ENCODE data around the gene TRIM3.
"Not testable (repeated sequence)": the region's sequence is repeated elsewhere in the genome, so short reads cannot be mapped to it uniquely, and the experiment has no call there.

The TRIM3 gene

DNA sequence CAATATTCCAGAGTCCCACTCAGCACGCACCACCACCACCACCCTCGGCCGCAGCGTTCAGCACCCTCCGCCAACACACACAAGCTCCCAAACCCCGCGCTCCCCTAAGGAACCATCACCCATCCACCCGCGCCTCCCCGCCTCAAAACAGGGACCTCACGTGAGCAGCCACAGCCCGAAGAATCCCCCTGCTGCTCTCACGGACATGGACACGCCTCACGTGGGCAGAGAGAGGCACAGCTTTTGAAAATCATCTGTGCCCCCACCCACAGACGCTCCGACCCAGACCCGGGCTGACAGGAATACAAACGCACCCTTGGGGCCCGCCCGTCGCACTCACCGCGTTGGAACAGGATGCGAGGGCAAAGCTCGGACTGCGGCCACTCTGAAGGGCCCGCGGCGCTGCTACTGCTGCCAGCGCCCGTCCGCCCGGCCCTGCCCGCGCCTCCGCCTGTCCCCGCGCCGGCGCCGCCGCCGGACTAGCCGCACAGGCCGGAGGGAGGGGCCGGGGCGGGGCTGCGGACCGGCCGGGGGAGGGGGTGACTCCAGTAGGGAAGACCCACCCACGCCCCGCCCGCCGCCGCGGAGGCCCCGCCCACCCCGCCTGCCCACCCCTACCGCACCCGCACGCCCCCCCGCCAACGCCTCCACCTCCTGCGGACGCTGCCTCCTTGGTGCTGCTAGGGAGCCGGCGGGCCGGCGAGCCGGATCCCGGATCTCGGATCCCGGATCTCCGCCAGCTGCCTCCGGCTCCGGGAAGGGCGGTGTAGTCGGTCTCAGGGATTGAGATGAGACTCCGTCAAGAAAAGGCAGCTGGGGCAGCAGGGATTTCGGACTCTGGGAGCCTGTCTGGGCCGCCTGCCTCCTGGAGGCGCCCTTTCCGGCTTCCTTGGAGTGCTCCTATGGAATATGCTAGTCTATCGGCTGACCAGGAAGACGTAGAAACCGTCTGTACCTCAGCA lies at the start of gene TRIM3:
TRIM3 (minus strand) TSS at position 491 of the 962 bp plus-strand sequence. CDS start 8,246 bp downstream, outside the sequence.
- peak; percentile 97 for DNase-seq (ENCODE audit: low read depth)
- Histone ChIP-seq H3K4me3 (ENCODE audit: low read length) (peak within 1 kb of the TSS; percentile 89), H3K36me3 (ENCODE audit: control insufficient read depth, insufficient read depth, low read length, severe bottlenecking) (peaks cover 25% of the 10 kb centered on the region), H3K9me3 (ENCODE audit: control insufficient read depth, low read length) (no peaks in the 10 kb centered on the region), H3K4me1 (ENCODE audit: control insufficient read depth, insufficient read depth, low read length) (peaks cover 14% of the 10 kb centered on the region), H3K9ac (ENCODE audit: low read length) (peak within 1 kb of the TSS; percentile 93), H3K27me3 (replicated peaks; ENCODE audit: control insufficient read depth, insufficient read depth, low read length) (no peaks in the 10 kb centered on the region)

DNA sequence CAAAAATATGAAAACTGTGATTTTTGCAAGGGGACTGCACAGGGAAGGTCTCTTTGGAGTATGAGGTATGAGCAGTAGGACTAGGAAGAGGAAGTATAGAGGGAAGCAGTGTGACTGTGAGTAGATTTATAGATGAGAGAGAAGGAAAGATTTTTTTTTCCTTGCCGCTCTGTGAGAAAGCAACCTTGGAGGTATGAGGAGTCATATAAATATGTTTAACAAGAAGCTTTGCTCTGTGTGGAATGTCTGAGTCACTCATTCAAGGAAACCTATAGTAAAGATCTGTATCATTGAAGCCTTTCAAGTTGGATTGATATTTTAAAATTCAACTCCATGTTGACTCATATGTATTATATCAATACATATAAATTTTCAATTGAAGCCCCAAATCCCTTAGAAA lies 49.5 kb upstream of the TRIM3 start:
- Histone ChIP-seq H3K9me3 (ENCODE audit: control insufficient read depth, low read length) (no peaks in the 10 kb centered on the region), H3K27me3 (replicated peaks; ENCODE audit: control insufficient read depth, insufficient read depth, low read length) (no peaks in the 10 kb centered on the region), H3K4me3 (ENCODE audit: low read length) (no peak overlapping the region), H3K36me3 (ENCODE audit: control insufficient read depth, insufficient read depth, low read length, severe bottlenecking) (peaks cover 28% of the 10 kb centered on the region), H3K9ac (ENCODE audit: low read length) (no peak overlapping the region), H3K4me1 (ENCODE audit: control insufficient read depth, insufficient read depth, low read length) (no peaks in the 10 kb centered on the region)
- DNase-seq (ENCODE audit: low read depth): peak; percentile 51

DNA sequence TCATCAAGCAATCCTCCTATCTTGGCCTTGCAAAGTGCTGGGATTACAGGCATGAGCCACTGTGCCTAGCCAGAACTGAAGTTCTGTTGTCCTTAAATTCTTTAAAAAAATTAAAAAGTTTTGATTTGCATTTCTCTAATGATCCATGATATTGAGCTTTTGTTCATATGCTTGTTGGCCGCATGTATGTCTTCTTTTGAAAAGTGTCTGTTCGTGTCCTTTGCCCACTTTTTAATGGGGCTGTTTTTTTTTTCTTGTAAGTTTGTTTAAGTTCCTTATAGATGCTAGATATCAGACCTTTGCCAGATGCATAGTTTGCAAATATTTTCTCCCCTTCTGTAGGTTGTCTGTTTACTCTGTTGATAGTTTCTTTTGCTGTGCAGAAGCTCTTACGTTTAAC lies 48.2 kb upstream of the TRIM3 start:
- not testable (repeated sequence) for H3K9me3 ChIP-seq (ENCODE audit: control insufficient read depth, low read length); H3K4me1 ChIP-seq (ENCODE audit: control insufficient read depth, insufficient read depth, low read length); DNase-seq (ENCODE audit: low read depth); H3K4me3 ChIP-seq (ENCODE audit: low read length); H3K27me3 ChIP-seq (replicated peaks; ENCODE audit: control insufficient read depth, insufficient read depth, low read length); H3K9ac ChIP-seq (ENCODE audit: low read length)
- H3K36me3 ChIP-seq (ENCODE audit: control insufficient read depth, insufficient read depth, low read length, severe bottlenecking): peaks cover 35% of the 10 kb centered on the region

DNA sequence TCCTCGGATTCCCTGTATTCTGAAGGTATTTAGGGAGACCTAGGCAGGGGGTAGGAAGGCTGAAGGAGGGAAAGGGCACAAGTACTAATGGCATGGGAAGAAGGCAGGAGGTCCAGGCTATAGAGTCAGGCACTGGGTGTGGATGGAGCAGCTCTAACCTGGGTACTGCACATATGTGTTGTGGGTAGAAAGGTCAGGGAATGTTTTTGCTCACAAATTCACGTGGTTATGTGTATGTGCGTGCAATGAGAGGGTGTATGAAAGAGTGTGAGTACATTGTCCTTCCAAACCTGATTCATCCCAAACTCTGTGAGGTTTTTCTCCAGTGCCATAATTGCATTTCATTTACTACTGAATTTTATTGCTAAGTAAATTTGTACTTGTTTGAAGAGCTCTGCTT lies 46.5 kb upstream of the TRIM3 start:
- H3K4me3 ChIP-seq (ENCODE audit: low read length): no peak overlapping the region
- no peaks in the 10 kb centered on the region for H3K27me3 ChIP-seq (replicated peaks; ENCODE audit: control insufficient read depth, insufficient read depth, low read length)
- H3K4me1 ChIP-seq (ENCODE audit: control insufficient read depth, insufficient read depth, low read length): no peaks in the 10 kb centered on the region
- H3K36me3 ChIP-seq (ENCODE audit: control insufficient read depth, insufficient read depth, low read length, severe bottlenecking): peaks cover 42% of the 10 kb centered on the region
- no peak overlapping the region for H3K9ac ChIP-seq (ENCODE audit: low read length)
- no peaks in the 10 kb centered on the region for H3K9me3 ChIP-seq (ENCODE audit: control insufficient read depth, low read length)
- DNase-seq (ENCODE audit: low read depth): no peak

DNA sequence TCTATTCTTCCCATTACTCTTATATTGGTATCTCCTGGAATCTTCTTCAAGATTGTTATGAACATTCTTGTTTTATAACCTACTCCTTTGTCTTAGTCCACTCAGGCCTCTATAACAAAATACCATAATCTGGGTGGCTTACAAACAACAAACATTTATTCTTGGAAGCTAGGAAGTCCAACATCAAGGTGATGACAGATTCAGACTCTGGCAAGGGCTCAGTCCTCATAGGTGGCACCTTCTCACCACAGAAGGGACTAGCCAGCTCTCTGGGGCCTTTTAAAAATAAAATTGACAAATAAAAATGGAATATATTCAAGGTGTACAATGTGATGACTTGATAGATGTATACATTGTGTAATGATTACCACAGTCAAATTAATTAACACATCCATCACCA lies 43.1 kb upstream of the TRIM3 start:
- no peak overlapping the region for H3K9ac ChIP-seq (ENCODE audit: low read length)
- no peak overlapping the region for H3K4me3 ChIP-seq (ENCODE audit: low read length)
- no peaks in the 10 kb centered on the region for H3K27me3 ChIP-seq (replicated peaks; ENCODE audit: control insufficient read depth, insufficient read depth, low read length)
- H3K36me3 ChIP-seq (ENCODE audit: control insufficient read depth, insufficient read depth, low read length, severe bottlenecking): peaks cover 59% of the 10 kb centered on the region
- DNase-seq (ENCODE audit: low read depth): no peak
- H3K4me1 ChIP-seq (ENCODE audit: control insufficient read depth, insufficient read depth, low read length): no peaks in the 10 kb centered on the region
- no peaks in the 10 kb centered on the region for H3K9me3 ChIP-seq (ENCODE audit: control insufficient read depth, low read length)

DNA sequence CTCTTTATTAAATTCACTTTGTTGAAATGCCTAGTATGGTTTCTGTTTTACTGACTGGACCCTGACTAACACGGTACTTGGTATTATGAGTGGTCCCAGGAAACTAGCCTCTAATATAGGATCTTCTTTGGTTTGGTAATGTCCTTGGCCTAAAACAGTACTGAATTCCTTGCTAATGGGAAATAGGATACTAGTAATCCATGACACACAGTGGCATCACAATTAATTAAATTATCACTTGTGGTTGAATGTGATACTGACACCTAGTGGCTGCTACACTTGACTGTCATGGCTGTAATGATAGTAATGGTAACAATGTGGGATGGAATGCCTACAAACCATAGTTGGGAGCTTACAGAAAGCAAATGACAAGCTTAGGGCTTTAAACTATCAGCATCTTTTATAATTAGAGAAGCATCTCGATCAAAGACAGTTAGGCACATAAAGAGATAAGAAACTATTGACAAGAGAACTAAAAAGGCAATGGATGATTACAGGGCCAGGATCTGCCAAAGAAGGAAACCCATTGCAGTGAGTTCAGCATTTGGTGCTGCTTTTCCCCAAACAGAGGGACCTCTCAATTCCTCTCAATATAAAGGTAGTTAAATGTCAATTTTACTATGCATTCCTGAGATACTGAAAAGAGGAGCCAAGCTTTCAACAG lies 32.0 kb upstream of the TRIM3 start:
- H3K27me3 ChIP-seq (replicated peaks; ENCODE audit: control insufficient read depth, insufficient read depth, low read length): no peaks in the 10 kb centered on the region
- peaks cover 16% of the 10 kb centered on the region for H3K4me1 ChIP-seq (ENCODE audit: control insufficient read depth, insufficient read depth, low read length)
- peak overlapping the region; percentile 21 for H3K9ac ChIP-seq (ENCODE audit: low read length)
- DNase-seq (ENCODE audit: low read depth): peak; percentile 63
- H3K4me3 ChIP-seq (ENCODE audit: low read length): no peak overlapping the region
- no peaks in the 10 kb centered on the region for H3K9me3 ChIP-seq (ENCODE audit: control insufficient read depth, low read length)
- H3K36me3 ChIP-seq (ENCODE audit: control insufficient read depth, insufficient read depth, low read length, severe bottlenecking): peaks cover 18% of the 10 kb centered on the region

DNA sequence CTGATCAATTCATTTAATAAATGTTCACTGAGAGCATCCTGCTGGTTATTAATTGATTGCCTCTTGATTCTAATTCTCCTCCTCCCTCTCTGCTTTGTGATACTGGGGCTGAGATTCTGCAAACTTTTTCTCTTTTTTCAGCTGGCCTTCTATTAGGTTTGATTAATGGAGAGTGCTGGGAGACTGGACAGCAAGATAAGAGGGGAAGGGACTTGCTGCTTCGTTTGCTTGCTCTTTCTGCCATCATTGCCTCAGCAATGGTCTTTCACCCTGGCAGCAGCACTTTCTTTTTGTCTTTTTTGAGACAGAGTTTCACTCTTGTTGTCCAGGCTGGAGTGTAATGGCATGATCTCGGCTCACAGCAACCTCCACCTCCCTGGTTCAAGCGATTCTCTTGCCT lies 30.4 kb upstream of the TRIM3 start:
- Histone ChIP-seq H3K4me3 (ENCODE audit: low read length) (no peak overlapping the region), H3K27me3 (replicated peaks; ENCODE audit: control insufficient read depth, insufficient read depth, low read length) (no peaks in the 10 kb centered on the region), H3K9ac (ENCODE audit: low read length) (no peak overlapping the region), H3K36me3 (ENCODE audit: control insufficient read depth, insufficient read depth, low read length, severe bottlenecking) (peaks cover 18% of the 10 kb centered on the region), H3K9me3 (ENCODE audit: control insufficient read depth, low read length) (no peaks in the 10 kb centered on the region), H3K4me1 (ENCODE audit: control insufficient read depth, insufficient read depth, low read length) (peaks cover 22% of the 10 kb centered on the region)
- DNase-seq (ENCODE audit: low read depth): no peak

DNA sequence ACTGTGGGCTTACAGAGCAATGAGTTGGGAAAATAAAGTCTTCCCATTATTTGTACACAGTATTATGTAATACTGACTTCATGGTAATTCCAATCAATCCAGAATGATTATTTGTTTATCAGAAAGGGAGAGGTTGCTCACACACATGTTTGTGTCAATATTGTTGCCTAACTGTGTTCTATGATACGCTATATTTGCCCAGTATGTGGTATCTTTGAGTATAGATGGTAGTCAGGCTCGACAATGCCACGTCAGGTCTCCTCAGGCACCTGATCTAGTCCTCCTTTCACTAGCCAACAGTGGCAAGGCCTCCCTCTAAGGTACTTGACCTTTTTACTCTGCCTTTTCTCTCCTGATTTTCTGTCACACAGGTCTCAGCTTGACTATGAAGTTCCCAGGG lies 28.6 kb upstream of the TRIM3 start:
- Histone ChIP-seq H3K36me3 (ENCODE audit: control insufficient read depth, insufficient read depth, low read length, severe bottlenecking) (peaks cover 18% of the 10 kb centered on the region), H3K4me3 (ENCODE audit: low read length) (no peak overlapping the region), H3K9ac (ENCODE audit: low read length) (no peak overlapping the region)

DNA sequence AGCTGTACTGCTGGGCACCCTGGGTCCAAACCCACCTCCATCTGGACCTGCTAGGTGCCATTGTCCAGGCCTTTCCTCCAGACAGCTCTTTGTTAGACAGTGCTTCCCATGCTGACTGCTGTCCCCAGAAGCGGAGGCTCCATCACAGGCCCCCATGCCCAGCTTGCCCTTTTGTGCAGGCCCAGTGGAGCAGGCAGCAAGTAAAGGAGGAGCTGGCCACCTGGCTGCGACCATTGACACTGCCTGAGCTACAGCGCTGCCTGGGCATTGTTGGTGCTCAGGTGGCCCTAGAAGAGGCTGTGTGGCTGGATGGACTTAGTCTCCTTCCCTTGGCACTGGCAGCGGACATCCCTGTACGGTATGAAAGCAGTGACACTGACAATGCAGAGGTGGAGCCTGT lies 24.8 kb upstream of the TRIM3 start:
- no peak for DNase-seq (ENCODE audit: low read depth)
- Histone ChIP-seq H3K4me1 (ENCODE audit: control insufficient read depth, insufficient read depth, low read length) (peaks cover 29% of the 10 kb centered on the region), H3K27me3 (replicated peaks; ENCODE audit: control insufficient read depth, insufficient read depth, low read length) (no peaks in the 10 kb centered on the region), H3K36me3 (ENCODE audit: control insufficient read depth, insufficient read depth, low read length, severe bottlenecking) (peaks cover 17% of the 10 kb centered on the region), H3K9me3 (ENCODE audit: control insufficient read depth, low read length) (no peaks in the 10 kb centered on the region), H3K9ac (ENCODE audit: low read length) (no peak overlapping the region), H3K4me3 (ENCODE audit: low read length) (no peak overlapping the region)

More for the DNA sequence above, 28.6 kb upstream of the TRIM3 start:
- no peaks in the 10 kb centered on the region for H3K27me3 ChIP-seq (replicated peaks; ENCODE audit: control insufficient read depth, insufficient read depth, low read length)
- no peak for DNase-seq (ENCODE audit: low read depth)
- no peaks in the 10 kb centered on the region for H3K9me3 ChIP-seq (ENCODE audit: control insufficient read depth, low read length)
- H3K4me1 ChIP-seq (ENCODE audit: control insufficient read depth, insufficient read depth, low read length): peaks cover 35% of the 10 kb centered on the region

DNA sequence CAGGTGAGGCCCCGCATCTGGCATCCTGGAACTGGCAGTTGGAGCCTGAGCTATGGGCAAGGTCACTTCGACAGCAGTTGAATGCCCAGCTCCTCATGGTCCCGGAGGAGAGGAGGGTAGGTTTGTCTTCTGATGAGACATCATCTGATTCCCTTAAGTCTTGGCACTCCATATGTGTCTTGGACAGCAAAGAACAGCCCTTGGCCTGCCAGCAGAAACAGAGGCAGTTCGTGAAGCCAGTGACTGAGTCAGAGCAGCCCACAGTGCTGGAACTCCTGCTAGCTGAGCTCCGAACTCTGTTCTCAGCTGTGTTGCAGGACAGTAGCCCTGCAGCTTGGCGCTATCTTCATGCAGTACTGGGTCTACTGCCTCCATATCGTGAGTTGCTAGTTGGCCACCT lies 24.4 kb upstream of the TRIM3 start:
- H3K4me1 ChIP-seq (ENCODE audit: control insufficient read depth, insufficient read depth, low read length): peaks cover 27% of the 10 kb centered on the region
- no peak overlapping the region for H3K4me3 ChIP-seq (ENCODE audit: low read length)
- H3K9me3 ChIP-seq (ENCODE audit: control insufficient read depth, low read length): no peaks in the 10 kb centered on the region
- no peaks in the 10 kb centered on the region for H3K27me3 ChIP-seq (replicated peaks; ENCODE audit: control insufficient read depth, insufficient read depth, low read length)
- no peak overlapping the region for H3K9ac ChIP-seq (ENCODE audit: low read length)
- peaks cover 18% of the 10 kb centered on the region for H3K36me3 ChIP-seq (ENCODE audit: control insufficient read depth, insufficient read depth, low read length, severe bottlenecking)
- no peak for DNase-seq (ENCODE audit: low read depth)

DNA sequence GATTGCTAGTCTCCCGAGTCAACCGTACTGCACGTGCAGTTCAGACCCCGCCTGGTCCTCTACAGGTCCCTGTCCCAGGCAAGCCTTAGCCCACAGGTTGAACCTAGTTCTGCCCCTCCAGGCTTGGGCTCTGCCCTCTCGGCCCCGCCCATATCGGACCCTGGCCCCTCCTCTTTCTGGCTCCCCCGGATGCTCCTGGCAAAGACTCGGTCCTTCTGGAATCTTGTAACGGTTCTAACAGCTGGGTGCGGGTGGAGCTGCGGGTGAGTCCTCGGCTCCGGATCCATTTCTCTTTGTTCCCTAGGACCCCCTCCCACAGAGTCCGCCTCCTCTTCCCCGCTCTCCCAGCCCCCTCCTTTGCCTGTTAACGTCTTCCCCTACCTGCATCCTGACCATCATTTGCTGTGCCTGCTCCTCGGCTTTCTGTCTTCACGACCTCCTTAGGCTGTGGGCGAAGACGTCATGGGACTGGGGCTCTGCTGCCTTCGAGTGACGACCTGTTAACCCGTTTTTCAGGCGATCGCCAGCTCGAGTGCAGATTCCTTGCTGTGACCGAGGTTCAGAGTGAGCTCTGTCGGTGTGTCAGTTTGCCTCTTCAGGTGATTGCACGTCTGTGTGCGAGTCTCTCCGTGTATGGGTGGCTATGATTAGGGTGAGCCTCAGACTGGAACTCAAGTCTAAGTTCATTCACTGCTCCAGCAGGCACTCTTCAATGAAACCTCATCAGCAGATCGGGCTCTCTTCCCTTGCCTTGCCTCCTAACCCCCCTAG lies 23.5 kb upstream of the TRIM3 start, which contains the start of gene DNHD1:
DNHD1 (plus strand) TSS at position 212 of the 771 bp plus-strand sequence. CDS start 936 bp downstream, outside the sequence.
- H3K4me3 ChIP-seq (ENCODE audit: low read length): no peak within 1 kb of the TSS
- H3K9ac ChIP-seq (ENCODE audit: low read length): no peak within 1 kb of the TSS
- no peaks in the 10 kb centered on the region for H3K9me3 ChIP-seq (ENCODE audit: control insufficient read depth, low read length)
- no peak for DNase-seq (ENCODE audit: low read depth)
- no peaks in the 10 kb centered on the region for H3K27me3 ChIP-seq (replicated peaks; ENCODE audit: control insufficient read depth, insufficient read depth, low read length)
- H3K4me1 ChIP-seq (ENCODE audit: control insufficient read depth, insufficient read depth, low read length): peaks cover 27% of the 10 kb centered on the region
- H3K36me3 ChIP-seq (ENCODE audit: control insufficient read depth, insufficient read depth, low read length, severe bottlenecking): peaks cover 21% of the 10 kb centered on the region
